Activated naive CD4-positive, alpha-beta T cell treated with anti-CD3 and anti-CD28 coated beads, Interleukin-2, amount 50 U/mL, for 24 hours (primary cell): ENCODE measurements around the gene PEF1.

Experiments used
- H3K27ac Mint-ChIP-seq: one replicate; pipeline ENCODE4 v1.8.0; 2021; ENCODE audit warnings: mild to moderate bottlenecking, mixed read lengths
- H3K27me3 Mint-ChIP-seq: one replicate; pipeline ENCODE4 v1.8.0; 2021; ENCODE audit warnings: mixed read lengths
- H3K36me3 Mint-ChIP-seq: one replicate; pipeline ENCODE4 v1.8.0; 2021; ENCODE audit warnings: mixed read lengths
- H3K4me1 Mint-ChIP-seq: one replicate; pipeline ENCODE4 v1.8.0; 2021; ENCODE audit warnings: mixed read lengths
- H3K4me3 Mint-ChIP-seq: one replicate; pipeline ENCODE4 v1.8.0; 2021; ENCODE audit warnings: mild to moderate bottlenecking, mixed read lengths
- H3K9me3 Mint-ChIP-seq: one replicate; pipeline ENCODE4 v1.8.0; 2021; ENCODE audit warnings: mixed read lengths

Gene PEF1

GRCh38 chr1:31618916-31619846 is 25.5 kb downstream of the PEF1 start:
- peaks cover 20% of the 10 kb centered on the region for H3K27me3 Mint-ChIP-seq
- no peaks in the 10 kb centered on the region for H3K9me3 Mint-ChIP-seq
- peaks cover 6% of the 10 kb centered on the region for H3K36me3 Mint-ChIP-seq
- no peak overlapping the region for H3K4me3 Mint-ChIP-seq
- H3K4me1 Mint-ChIP-seq = peaks cover 9% of the 10 kb centered on the region
- no peak overlapping the region for H3K27ac Mint-ChIP-seq

- H3K9me3 Mint-ChIP-seq = no peaks in the 10 kb centered on the region
- peak overlapping the region; percentile 36 for H3K4me3 Mint-ChIP-seq
- peaks cover 20% of the 10 kb centered on the region for H3K27me3 Mint-ChIP-seq
- H3K4me1 Mint-ChIP-seq = peaks cover 9% of the 10 kb centered on the region
- H3K36me3 Mint-ChIP-seq = peaks cover 1% of the 10 kb centered on the region
- H3K27ac Mint-ChIP-seq = no peak overlapping the region
Measured at GRCh38 chr1:31617916-31618746, 26.5 kb downstream of the PEF1 start.

- Mint-ChIP-seq H3K4me1 (peaks cover 9% of the 10 kb centered on the region), H3K27me3 (peaks cover 20% of the 10 kb centered on the region), H3K27ac (no peak within 1 kb of the TSS), H3K4me3 (peak within 1 kb of the TSS; percentile 79), H3K36me3 (peaks cover 1% of the 10 kb centered on the region), H3K9me3 (no peaks in the 10 kb centered on the region)
Measured at GRCh38 chr1:31617218-31617915, 27.3 kb downstream of the PEF1 start, which contains the start of gene HCRTR1. TSS of gene HCRTR1 (plus strand) at chr1:31617689. CDS start at chr1:31619193, 1,504 bp downstream.

- Mint-ChIP-seq H3K9me3 (no peaks in the 10 kb centered on the region), H3K27me3 (peaks cover 20% of the 10 kb centered on the region), H3K4me1 (peaks cover 9% of the 10 kb centered on the region), H3K36me3 (no peaks in the 10 kb centered on the region), H3K4me3 (no peak overlapping the region), H3K27ac (no peak overlapping the region)
Measured at GRCh38 chr1:31615939-31616338, 28.7 kb downstream of the PEF1 start.

GRCh38 chr1:31615414-31615813 is 29.3 kb downstream of the PEF1 start:
- H3K27ac Mint-ChIP-seq = no peak overlapping the region
- H3K27me3 Mint-ChIP-seq = peaks cover 20% of the 10 kb centered on the region
- H3K4me1 Mint-ChIP-seq = peaks cover 9% of the 10 kb centered on the region
- H3K9me3 Mint-ChIP-seq = no peaks in the 10 kb centered on the region
- H3K36me3 Mint-ChIP-seq = no peaks in the 10 kb centered on the region
- H3K4me3 Mint-ChIP-seq = no peak overlapping the region

GRCh38 chr1:31614414-31615005 is 30.2 kb downstream of the PEF1 start:
- Mint-ChIP-seq H3K27ac (no peak overlapping the region), H3K27me3 (peaks cover 20% of the 10 kb centered on the region), H3K36me3 (no peaks in the 10 kb centered on the region), H3K4me1 (peaks cover 9% of the 10 kb centered on the region), H3K9me3 (no peaks in the 10 kb centered on the region), H3K4me3 (no peak overlapping the region)

- no peaks in the 10 kb centered on the region for H3K36me3 Mint-ChIP-seq
- no peak overlapping the region for H3K4me3 Mint-ChIP-seq
- H3K27me3 Mint-ChIP-seq = peaks cover 1% of the 10 kb centered on the region
- no peaks in the 10 kb centered on the region for H3K9me3 Mint-ChIP-seq
- peaks cover 4% of the 10 kb centered on the region for H3K4me1 Mint-ChIP-seq
- peak overlapping the region; percentile 9 for H3K27ac Mint-ChIP-seq
Measured at GRCh38 chr1:31609514-31610118, 35.1 kb downstream of the PEF1 start.

- H3K4me3 Mint-ChIP-seq = no peak overlapping the region
- no peaks in the 10 kb centered on the region for H3K9me3 Mint-ChIP-seq
- H3K4me1 Mint-ChIP-seq = peaks cover 4% of the 10 kb centered on the region
- H3K36me3 Mint-ChIP-seq = no peaks in the 10 kb centered on the region
- no peak overlapping the region for H3K27ac Mint-ChIP-seq
- peaks cover 1% of the 10 kb centered on the region for H3K27me3 Mint-ChIP-seq
Measured at GRCh38 chr1:31607360-31607759, 37.3 kb downstream of the PEF1 start.

GRCh38 chr1:31605908-31606427 is 38.7 kb downstream of the PEF1 start:
- no peaks in the 10 kb centered on the region for H3K9me3 Mint-ChIP-seq
- peaks cover 1% of the 10 kb centered on the region for H3K27me3 Mint-ChIP-seq
- no peaks in the 10 kb centered on the region for H3K36me3 Mint-ChIP-seq
- peaks cover 4% of the 10 kb centered on the region for H3K4me1 Mint-ChIP-seq
- H3K4me3 Mint-ChIP-seq = no peak overlapping the region
- H3K27ac Mint-ChIP-seq = no peak overlapping the region

- no peaks in the 10 kb centered on the region for H3K9me3 Mint-ChIP-seq
- H3K4me3 Mint-ChIP-seq = no peak overlapping the region
- H3K4me1 Mint-ChIP-seq = peaks cover 4% of the 10 kb centered on the region
- no peak overlapping the region for H3K27ac Mint-ChIP-seq
- H3K36me3 Mint-ChIP-seq = no peaks in the 10 kb centered on the region
- H3K27me3 Mint-ChIP-seq = peaks cover 1% of the 10 kb centered on the region
Measured at GRCh38 chr1:31602081-31602480, 42.6 kb downstream of the PEF1 start.

- H3K27me3 Mint-ChIP-seq = no peaks in the 10 kb centered on the region
- no peak overlapping the region for H3K27ac Mint-ChIP-seq
- H3K36me3 Mint-ChIP-seq = no peaks in the 10 kb centered on the region
- no peak overlapping the region for H3K4me3 Mint-ChIP-seq
- no peaks in the 10 kb centered on the region for H3K9me3 Mint-ChIP-seq
- H3K4me1 Mint-ChIP-seq = no peaks in the 10 kb centered on the region
Measured at GRCh38 chr1:31600641-31601040, 44.0 kb downstream of the PEF1 start.

GRCh38 chr1:31598980-31599379 is 45.7 kb downstream of the PEF1 start:
- no peak overlapping the region for H3K4me3 Mint-ChIP-seq
- no peaks in the 10 kb centered on the region for H3K27me3 Mint-ChIP-seq
- no peaks in the 10 kb centered on the region for H3K9me3 Mint-ChIP-seq
- no peaks in the 10 kb centered on the region for H3K36me3 Mint-ChIP-seq
- H3K27ac Mint-ChIP-seq = no peak overlapping the region
- no peaks in the 10 kb centered on the region for H3K4me1 Mint-ChIP-seq

- H3K27me3 Mint-ChIP-seq = peaks cover 4% of the 10 kb centered on the region
- no peak overlapping the region for H3K4me3 Mint-ChIP-seq
- no peaks in the 10 kb centered on the region for H3K4me1 Mint-ChIP-seq
- H3K27ac Mint-ChIP-seq = no peak overlapping the region
- no peaks in the 10 kb centered on the region for H3K9me3 Mint-ChIP-seq
- no peaks in the 10 kb centered on the region for H3K36me3 Mint-ChIP-seq
Measured at GRCh38 chr1:31596737-31597097, 48.0 kb downstream of the PEF1 start.

GRCh38 chr1:31595836-31596736 is 48.6 kb downstream of the PEF1 start:
- H3K27ac Mint-ChIP-seq = no peak overlapping the region
- H3K9me3 Mint-ChIP-seq = no peaks in the 10 kb centered on the region
- no peak overlapping the region for H3K4me3 Mint-ChIP-seq
- H3K36me3 Mint-ChIP-seq = no peaks in the 10 kb centered on the region
- H3K4me1 Mint-ChIP-seq = no peaks in the 10 kb centered on the region
- H3K27me3 Mint-ChIP-seq = peaks cover 10% of the 10 kb centered on the region
